GM23248 (cell line): ENCODE measurements around the gene STX1B.

ENCODE experiments used
- EZH2 ChIP-seq: fragments of 200-600 bp; sonication (generic); IDR thresholded peaks from 2 replicates; pipeline ENCODE4 v1.6.1; 2018; ENCODE audit warnings: antibody characterized with exemption, mild to moderate bottlenecking; ENCODE audit not compliant: insufficient read depth, poor library complexity, severe bottlenecking
- EZH2phosphoT487 ChIP-seq: fragments of 200-600 bp; sonication (generic); IDR thresholded peaks from 2 replicates; pipeline ENCODE4 v1.6.1; 2018; ENCODE audit warnings: antibody characterized with exemption, moderate library complexity, mild to moderate bottlenecking, low read depth; ENCODE audit not compliant: insufficient read depth

- TF ChIP-seq EZH2 (no peak), EZH2phosphoT487 (no peak)
Observed at GRCh38 chr16:30984669-30985400, 25.6 kb downstream of the STX1B start, which contains the start of gene HSD3B7.
